Measurements from ENCODE around the gene APOF. TPM values are rescaled to one million over a fixed set of nuclear protein-coding genes. Genes with fewer than 3 reads are reported as not detected.

Gene APOF
- total RNA-seq, 2 donors from 2014 or later: not detected

DNA sequence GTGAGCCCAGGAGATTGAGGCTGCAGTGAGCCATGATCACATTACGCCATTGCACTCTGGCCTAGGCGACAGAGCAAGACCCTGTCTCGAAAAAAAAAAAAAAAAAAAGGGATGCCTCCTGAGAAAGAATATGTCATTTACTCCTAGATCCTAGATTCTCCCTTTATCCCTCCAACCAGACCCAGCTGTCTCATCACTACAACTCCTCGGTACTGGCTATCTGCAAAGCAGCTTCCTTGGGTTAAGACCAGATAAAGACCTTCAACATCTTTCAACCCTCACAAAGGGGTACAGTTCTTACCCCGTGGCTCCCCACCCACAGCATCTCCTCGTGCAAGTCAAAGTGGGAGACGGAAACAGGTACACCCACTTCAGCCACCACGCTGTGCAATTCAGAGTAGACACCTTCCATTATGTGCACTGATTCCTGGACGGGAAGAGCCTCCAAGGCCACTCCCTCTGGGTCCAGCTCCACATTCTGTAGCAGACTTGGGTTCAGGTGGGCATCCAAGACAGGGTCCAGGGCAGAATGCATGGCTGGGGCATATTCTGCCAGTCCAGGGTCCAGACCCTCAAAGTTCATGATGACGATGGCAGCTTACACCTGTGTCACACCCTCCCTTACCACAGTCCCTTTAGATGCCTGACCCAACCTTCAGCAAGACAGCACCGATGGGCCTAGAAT is 30.0 kb downstream of the APOF start:
- Histone ChIP-seq H3K27ac (ENCODE audit: low read depth, low read length) (no peak overlapping the region), H3K9me3 (ENCODE audit: control insufficient read depth, low read length) (no peaks in the 10 kb centered on the region), H3K9ac (ENCODE audit: extremely low read depth, low read length, poor library complexity, severe bottlenecking) (no peak overlapping the region), H3K36me3 (ENCODE audit: control insufficient read depth, insufficient read depth, low read length) (no peaks in the 10 kb centered on the region), H3K27me3 (ENCODE audit: control insufficient read depth, insufficient read depth, low read length, poor library complexity, severe bottlenecking) (no peaks in the 10 kb centered on the region), H3K4me1 (ENCODE audit: control insufficient read depth, insufficient read depth, low read length) (no peaks in the 10 kb centered on the region), H3K4me3 (ENCODE audit: low read length) (peak overlapping the region; percentile 91)
- Mint-ChIP-seq H3K4me3 (peak overlapping the region; percentile 82), H3K27ac (peak overlapping the region; percentile 99), H3K4me1 (peaks cover 11% of the 10 kb centered on the region), H3K9me3 (no peaks in the 10 kb centered on the region), H3K36me3 (ENCODE audit: low read depth) (peaks cover 3% of the 10 kb centered on the region), H3K27me3 (ENCODE audit: insufficient read depth) (no peaks in the 10 kb centered on the region)
- DNase-seq: no peak
- WGBS, 2 experiments (ENCODE audit: insufficient coverage in 1 of 2, insufficient read length in 1 of 2): 90 to 97% methylated on average over 7 to 10 of the region's 11 CpGs
- TF ChIP-seq CTCF (conservative IDR thresholded peaks at IDR 0.05): no peak

DNA sequence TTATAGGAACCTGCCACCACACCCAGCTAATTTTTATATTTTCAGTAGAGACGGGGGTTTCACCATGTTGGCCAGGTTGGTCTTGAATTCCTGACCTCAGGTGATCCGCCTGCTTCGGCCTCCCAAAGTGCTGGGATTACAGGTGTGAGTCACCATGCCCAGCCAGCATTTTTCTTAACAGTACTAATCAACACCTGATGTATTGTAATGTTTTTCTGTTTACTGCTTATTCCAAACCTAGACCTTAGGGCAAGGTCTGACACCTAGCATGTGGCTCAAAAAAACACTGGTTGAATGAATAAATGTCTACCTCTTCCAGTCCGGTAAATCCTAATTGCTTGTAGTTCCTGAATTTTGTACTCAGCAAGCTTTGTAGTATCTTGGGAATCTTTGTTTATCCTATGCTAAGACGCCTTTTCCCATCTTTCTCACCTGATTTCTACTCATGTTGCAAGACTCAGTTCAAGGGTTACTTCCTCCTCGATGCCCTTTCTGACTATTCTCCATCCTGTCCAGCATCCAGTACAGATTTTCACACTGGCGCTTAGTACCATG is 31.6 kb downstream of the APOF start:
- Histone ChIP-seq H3K27ac (ENCODE audit: low read depth, low read length) (no peak overlapping the region), H3K9me3 (ENCODE audit: control insufficient read depth, low read length) (no peaks in the 10 kb centered on the region), H3K9ac (ENCODE audit: extremely low read depth, low read length, poor library complexity, severe bottlenecking) (no peak overlapping the region), H3K4me1 (ENCODE audit: control insufficient read depth, insufficient read depth, low read length) (no peaks in the 10 kb centered on the region), H3K36me3 (ENCODE audit: control insufficient read depth, insufficient read depth, low read length) (no peaks in the 10 kb centered on the region), H3K4me3 (ENCODE audit: low read length) (no peak overlapping the region), H3K27me3 (ENCODE audit: control insufficient read depth, insufficient read depth, low read length, poor library complexity, severe bottlenecking) (no peaks in the 10 kb centered on the region)
- H3K27ac Mint-ChIP-seq: no peak overlapping the region
- no peaks in the 10 kb centered on the region for H3K9me3 Mint-ChIP-seq
- DNase-seq: no peak
- no peak for TF ChIP-seq CTCF (conservative IDR thresholded peaks at IDR 0.05)
- H3K36me3 Mint-ChIP-seq (ENCODE audit: low read depth): peaks cover 13% of the 10 kb centered on the region
- H3K4me1 Mint-ChIP-seq: peaks cover 12% of the 10 kb centered on the region
- WGBS, 2 experiments (ENCODE audit: insufficient coverage in 1 of 2, insufficient read length in 1 of 2): 96 to 99% methylated on average over 2 to 7 of the region's 7 CpGs
- H3K27me3 Mint-ChIP-seq (ENCODE audit: insufficient read depth): no peaks in the 10 kb centered on the region
- H3K4me3 Mint-ChIP-seq: no peak overlapping the region

GRCh38 chr12:56326533-56326932 is 36.1 kb downstream of the APOF start:
- no peaks in the 10 kb centered on the region for H3K9me3 Mint-ChIP-seq

More at GRCh38 chr12:56326533-56326932, 36.1 kb downstream of the APOF start:
- Histone ChIP-seq H3K27me3 (ENCODE audit: control insufficient read depth, insufficient read depth, low read length, poor library complexity, severe bottlenecking) (no peaks in the 10 kb centered on the region), H3K4me1 (ENCODE audit: control insufficient read depth, insufficient read depth, low read length) (no peaks in the 10 kb centered on the region), H3K36me3 (ENCODE audit: control insufficient read depth, insufficient read depth, low read length) (peaks cover 15% of the 10 kb centered on the region), H3K9ac (ENCODE audit: extremely low read depth, low read length, poor library complexity, severe bottlenecking) (no peak overlapping the region), H3K4me3 (ENCODE audit: low read length) (no peak overlapping the region), H3K27ac (ENCODE audit: low read depth, low read length) (no peak overlapping the region), H3K9me3 (ENCODE audit: control insufficient read depth, low read length) (no peaks in the 10 kb centered on the region)
- H3K27ac Mint-ChIP-seq: no peak overlapping the region
- no peak for TF ChIP-seq CTCF (conservative IDR thresholded peaks at IDR 0.05)
- WGBS, 2 experiments (ENCODE audit: insufficient coverage in 1 of 2, insufficient read length in 1 of 2): 93 to 98% methylated on average over 5 to 6 of the region's 6 CpGs
- H3K4me1 Mint-ChIP-seq: peaks cover 3% of the 10 kb centered on the region
- peaks cover 38% of the 10 kb centered on the region for H3K36me3 Mint-ChIP-seq (ENCODE audit: low read depth)
- DNase-seq: no peak
- no peaks in the 10 kb centered on the region for H3K27me3 Mint-ChIP-seq (ENCODE audit: insufficient read depth)
- no peak overlapping the region for H3K4me3 Mint-ChIP-seq
